KMS-11 (cell line): Measurements from ENCODE around the gene CDC7.

Experiments used
- H2AFZ ChIP-seq: fragments of 200-600 bp; sonication (generic); 2 replicates; pipeline ENCODE4 v1.6.1; 2016; ENCODE audit warnings: antibody characterized with exemption, mixed run types, low read depth
- H3K27ac ChIP-seq: fragments of 200-600 bp; sonication (generic); 2 replicates; pipeline ENCODE4 v1.6.1; 2016; ENCODE audit warnings: mild to moderate bottlenecking, mixed run types
- H3K27me3 ChIP-seq: fragments of 200-600 bp; sonication (generic); 2 replicates; pipeline ENCODE4 v1.6.1; 2017; ENCODE audit warnings: mild to moderate bottlenecking, low read depth, mixed run types, moderate library complexity; ENCODE audit not compliant: insufficient read depth
- H3K36me3 ChIP-seq: fragments of 200-600 bp; sonication (generic); 2 replicates; pipeline ENCODE4 v1.6.1; 2017; ENCODE audit warnings: mild to moderate bottlenecking, mixed run types; ENCODE audit not compliant: insufficient read depth
- H3K4me1 ChIP-seq: fragments of 200-600 bp; sonication (generic); 2 replicates; pipeline ENCODE4 v1.6.1; 2016; ENCODE audit warnings: mild to moderate bottlenecking, low read depth, mixed run types; ENCODE audit not compliant: poor library complexity, severe bottlenecking
- H3K4me2 ChIP-seq: fragments of 200-600 bp; sonication (generic); 2 replicates; pipeline ENCODE4 v1.7.0; 2016; ENCODE audit warnings: mild to moderate bottlenecking, mixed run types
- H3K4me3 ChIP-seq: fragments of 200-600 bp; sonication (generic); IDR thresholded peaks from 2 replicates; pipeline ENCODE4 v1.6.1; 2017; ENCODE audit warnings: low read depth, low read length, mixed read lengths; ENCODE audit not compliant: insufficient read depth
- H3K79me2 ChIP-seq: fragments of 200-600 bp; sonication (generic); 2 replicates; pipeline ENCODE4 v1.6.1; 2016; ENCODE audit warnings: low read depth, mixed run types; ENCODE audit not compliant: insufficient read depth
- H3K9ac ChIP-seq: fragments of 200-600 bp; sonication (generic); 2 replicates; pipeline ENCODE4 v1.6.1; 2016; ENCODE audit warnings: mild to moderate bottlenecking, mixed run types
- H4K20me1 ChIP-seq: fragments of 200-600 bp; sonication (generic); 2 replicates; pipeline ENCODE4 v1.6.1; 2016; ENCODE audit warnings: mild to moderate bottlenecking, mixed run types; ENCODE audit not compliant: insufficient read depth
- CTCF ChIP-seq: fragments of 200-600 bp; sonication (generic); conservative IDR thresholded peaks from 2 replicates; pipeline ENCODE4 v1.6.1; 2017; ENCODE audit warnings: low read depth, mild to moderate bottlenecking, antibody characterized with exemption, low read length, moderate library complexity, mixed read lengths

Gene CDC7

GRCh38 chr1:91527781-91528180, 27.1 kb downstream of the CDC7 start:
- no peaks in the 10 kb centered on the region for H4K20me1 ChIP-seq
- H2AFZ ChIP-seq, result no peak overlapping the region
- no peak overlapping the region for H3K9ac ChIP-seq
- H3K4me3 ChIP-seq, result no peak overlapping the region
- H3K36me3 ChIP-seq, result no peaks in the 10 kb centered on the region
- H3K4me2 ChIP-seq, result no peak overlapping the region
- H3K79me2 ChIP-seq, result no peaks in the 10 kb centered on the region
- H3K27me3 ChIP-seq, result no peaks in the 10 kb centered on the region
- no peak overlapping the region for H3K27ac ChIP-seq
- TF ChIP-seq CTCF, result no peak
- no peaks in the 10 kb centered on the region for H3K4me1 ChIP-seq

GRCh38 chr1:91529856-91530255, 29.2 kb downstream of the CDC7 start:
- no peak overlapping the region for H3K27ac ChIP-seq
- H3K4me2 ChIP-seq, result no peak overlapping the region
- no peak overlapping the region for H3K9ac ChIP-seq
- H3K36me3 ChIP-seq, result no peaks in the 10 kb centered on the region
- no peak overlapping the region for H3K4me3 ChIP-seq
- no peak for TF ChIP-seq CTCF
- H3K79me2 ChIP-seq, result no peaks in the 10 kb centered on the region
- no peak overlapping the region for H2AFZ ChIP-seq
- H4K20me1 ChIP-seq, result no peaks in the 10 kb centered on the region
- no peaks in the 10 kb centered on the region for H3K4me1 ChIP-seq
- H3K27me3 ChIP-seq, result no peaks in the 10 kb centered on the region

GRCh38 chr1:91533361-91534024, 32.8 kb downstream of the CDC7 start:
- no peak overlapping the region for H3K9ac ChIP-seq
- H3K4me2 ChIP-seq, result no peak overlapping the region
- no peaks in the 10 kb centered on the region for H3K79me2 ChIP-seq
- no peaks in the 10 kb centered on the region for H4K20me1 ChIP-seq
- H3K4me3 ChIP-seq, result no peak overlapping the region
- no peak for TF ChIP-seq CTCF
- H2AFZ ChIP-seq, result no peak overlapping the region
- H3K27me3 ChIP-seq, result no peaks in the 10 kb centered on the region
- H3K27ac ChIP-seq, result no peak overlapping the region
- no peaks in the 10 kb centered on the region for H3K36me3 ChIP-seq
- H3K4me1 ChIP-seq, result no peaks in the 10 kb centered on the region

GRCh38 chr1:91535441-91535840, 34.8 kb downstream of the CDC7 start:
- no peaks in the 10 kb centered on the region for H3K4me1 ChIP-seq
- no peak for TF ChIP-seq CTCF

More at GRCh38 chr1:91535441-91535840, 34.8 kb downstream of the CDC7 start:
- no peaks in the 10 kb centered on the region for H3K27me3 ChIP-seq
- no peak overlapping the region for H2AFZ ChIP-seq
- no peak overlapping the region for H3K27ac ChIP-seq
- no peak overlapping the region for H3K4me2 ChIP-seq
- no peaks in the 10 kb centered on the region for H4K20me1 ChIP-seq
- no peaks in the 10 kb centered on the region for H3K79me2 ChIP-seq
- no peak overlapping the region for H3K4me3 ChIP-seq
- no peaks in the 10 kb centered on the region for H3K36me3 ChIP-seq
- H3K9ac ChIP-seq, result no peak overlapping the region
